A673 (cell line): ENCODE measurements around the gene ADO. TPM values are rescaled to one million over a fixed set of nuclear protein-coding genes. Genes with fewer than 3 reads are reported as not detected.

ENCODE experiments used
- BruUV-seq: library from RNA; stranded (reverse); fragments of 400-500 nt; replicated peaks from 2 replicates; lab custom pipeline; 2021; lab: Mats Ljungman, UMichigan
- CTCF ChIA-PET: fragments of 300-600 bp; sonication (Branson Sonifier 250); formaldehyde crosslinking; loops from one replicate; lab custom pipeline; 2022; ENCODE audit warnings: antibody characterized with exemption; lab: Charles Lee
- POLR2A ChIA-PET: fragments of 300-600 bp; sonication (Branson Sonifier 250); formaldehyde crosslinking; loops from one replicate; lab custom pipeline; 2022; ENCODE audit warnings: antibody characterized with exemption; ENCODE audit not compliant: low non-redundant PET; lab: Charles Lee
- DNase-seq: peaks from one replicate; pipeline ENCODE4 v3.0.0-alpha.2; 2015; ENCODE audit warnings: low spot score
- H3K27ac ChIP-seq: fragments of 200-600 bp; sonication (generic); 2 replicates; pipeline ENCODE4 v1.5.1; 2016; ENCODE audit warnings: mixed run types, low read depth, mild to moderate bottlenecking, mixed read lengths, antibody characterized with exemption, low read length; ENCODE audit not compliant: poor library complexity, severe bottlenecking
- H3K27me3 ChIP-seq: fragments of 200-600 bp; sonication (generic); replicated peaks from 2 replicates; pipeline ENCODE4 v1.6.1; 2017; ENCODE audit warnings: mixed run types, low read depth, mild to moderate bottlenecking, mixed read lengths, antibody characterized with exemption, low read length; ENCODE audit not compliant: insufficient read depth, poor library complexity
- H3K36me3 ChIP-seq: fragments of 200-600 bp; sonication (generic); 2 replicates; pipeline ENCODE4 v1.6.1; 2016; ENCODE audit warnings: mixed run types, mild to moderate bottlenecking, mixed read lengths, antibody characterized with exemption, low read length; ENCODE audit not compliant: insufficient read depth, poor library complexity, severe bottlenecking
- H3K4me1 ChIP-seq: fragments of 200-600 bp; sonication (generic); 2 replicates; pipeline ENCODE4 v1.6.1; 2017; ENCODE audit warnings: mixed run types, mild to moderate bottlenecking, mixed read lengths, antibody characterized with exemption, low read length; ENCODE audit not compliant: insufficient read depth, poor library complexity, severe bottlenecking
- H3K4me3 ChIP-seq: fragments of 200-600 bp; sonication (generic); 2 replicates; pipeline ENCODE4 v1.5.1; 2016; ENCODE audit warnings: low read depth, mixed run types, mild to moderate bottlenecking, mixed read lengths, low read length; ENCODE audit not compliant: poor library complexity, severe bottlenecking
- H3K9me3 ChIP-seq: fragments of 200-600 bp; sonication (generic); 2 replicates; pipeline ENCODE4 v1.6.1; 2016; ENCODE audit warnings: mixed run types, low read depth, mild to moderate bottlenecking, mixed read lengths, antibody characterized with exemption, low read length; ENCODE audit not compliant: poor library complexity, severe bottlenecking
- EZH2 ChIP-seq: fragments of 200-600 bp; sonication (generic); IDR thresholded peaks from 2 replicates; pipeline ENCODE4 v1.6.1; 2017; ENCODE audit warnings: borderline replicate concordance, low read depth, mild to moderate bottlenecking, mixed read lengths, antibody characterized with exemption, low read length; ENCODE audit not compliant: poor library complexity, severe bottlenecking
- intact Hi-C: fragments of 100-400 bp; cut with micrococcal nuclease; formaldehyde crosslinking; loops from one replicate; pipeline ENCODE4 v1.10.0; 2022; ENCODE audit not compliant: unreplicated experiment
- total RNA-seq: library from RNA; stranded (reverse); gene quantifications from 2 replicates; pipeline ENCODE4 v1.2.3, GENCODE V29; 2021
- TF ChIP-seq, protein P1 (sequence below): fragments of 300-800, 200-600 bp; sonication (generic); conservative IDR thresholded peaks from 2 replicates; pipeline ENCODE4 v1.5.1; 2017; ENCODE audit warnings: low read depth, mild to moderate bottlenecking, antibody characterized with exemption, low read length, moderate library complexity, mixed read lengths

ADO gene
- total RNA-seq, 1 experiment from 2014 or later = 38.4 TPM

DNA sequence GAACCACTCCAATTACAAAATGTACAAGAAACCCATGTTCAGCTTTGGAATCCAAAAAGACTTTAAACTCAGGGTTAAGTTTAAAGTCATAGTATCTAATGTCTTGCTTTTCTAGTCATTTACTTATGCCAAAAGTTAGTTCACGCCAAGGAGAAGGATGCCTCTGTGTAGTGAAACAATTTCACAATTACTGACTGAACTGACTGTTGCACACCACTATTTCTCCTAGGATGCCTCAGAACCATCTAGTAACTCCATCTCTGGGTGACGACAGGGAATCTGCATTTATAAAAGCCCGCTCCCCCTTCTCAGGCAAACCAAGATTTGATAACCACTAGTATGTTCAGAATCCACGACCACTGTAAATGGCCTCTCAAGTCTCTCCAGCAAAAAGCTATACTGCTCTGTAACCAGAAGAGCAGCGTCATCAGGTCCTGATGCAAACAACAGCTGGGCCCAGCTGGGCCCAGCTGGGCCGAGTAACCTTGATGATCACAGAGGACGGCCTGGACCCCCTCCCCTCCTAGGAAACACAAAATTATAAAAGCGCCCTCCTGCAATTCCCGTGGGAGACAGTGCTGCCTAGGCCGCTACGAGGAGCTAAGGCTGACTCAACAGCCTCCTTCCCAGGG, 680 bp upstream of the ADO start:
- no peak for DNase-seq
- H3K9me3 ChIP-seq = no peaks in the 10 kb centered on the region
- peak overlapping the region; percentile 95 for H3K27ac ChIP-seq
- H3K4me3 ChIP-seq = peak overlapping the region; percentile 92
- peaks cover 17% of the 10 kb centered on the region for H3K4me1 ChIP-seq
- intact Hi-C loops = no loop called here
- BruUV-seq = TSS peak; percentile 82
- ChIA-PET POLR2A (no interaction called here), CTCF (no interaction called here)
- TF ChIP-seq, protein P1, sequence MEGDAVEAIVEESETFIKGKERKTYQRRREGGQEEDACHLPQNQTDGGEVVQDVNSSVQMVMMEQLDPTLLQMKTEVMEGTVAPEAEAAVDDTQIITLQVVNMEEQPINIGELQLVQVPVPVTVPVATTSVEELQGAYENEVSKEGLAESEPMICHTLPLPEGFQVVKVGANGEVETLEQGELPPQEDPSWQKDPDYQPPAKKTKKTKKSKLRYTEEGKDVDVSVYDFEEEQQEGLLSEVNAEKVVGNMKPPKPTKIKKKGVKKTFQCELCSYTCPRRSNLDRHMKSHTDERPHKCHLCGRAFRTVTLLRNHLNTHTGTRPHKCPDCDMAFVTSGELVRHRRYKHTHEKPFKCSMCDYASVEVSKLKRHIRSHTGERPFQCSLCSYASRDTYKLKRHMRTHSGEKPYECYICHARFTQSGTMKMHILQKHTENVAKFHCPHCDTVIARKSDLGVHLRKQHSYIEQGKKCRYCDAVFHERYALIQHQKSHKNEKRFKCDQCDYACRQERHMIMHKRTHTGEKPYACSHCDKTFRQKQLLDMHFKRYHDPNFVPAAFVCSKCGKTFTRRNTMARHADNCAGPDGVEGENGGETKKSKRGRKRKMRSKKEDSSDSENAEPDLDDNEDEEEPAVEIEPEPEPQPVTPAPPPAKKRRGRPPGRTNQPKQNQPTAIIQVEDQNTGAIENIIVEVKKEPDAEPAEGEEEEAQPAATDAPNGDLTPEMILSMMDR = no peak
- no peak for TF ChIP-seq EZH2
- H3K27me3 ChIP-seq = no peaks in the 10 kb centered on the region
- peaks cover 3% of the 10 kb centered on the region for H3K36me3 ChIP-seq

DNA sequence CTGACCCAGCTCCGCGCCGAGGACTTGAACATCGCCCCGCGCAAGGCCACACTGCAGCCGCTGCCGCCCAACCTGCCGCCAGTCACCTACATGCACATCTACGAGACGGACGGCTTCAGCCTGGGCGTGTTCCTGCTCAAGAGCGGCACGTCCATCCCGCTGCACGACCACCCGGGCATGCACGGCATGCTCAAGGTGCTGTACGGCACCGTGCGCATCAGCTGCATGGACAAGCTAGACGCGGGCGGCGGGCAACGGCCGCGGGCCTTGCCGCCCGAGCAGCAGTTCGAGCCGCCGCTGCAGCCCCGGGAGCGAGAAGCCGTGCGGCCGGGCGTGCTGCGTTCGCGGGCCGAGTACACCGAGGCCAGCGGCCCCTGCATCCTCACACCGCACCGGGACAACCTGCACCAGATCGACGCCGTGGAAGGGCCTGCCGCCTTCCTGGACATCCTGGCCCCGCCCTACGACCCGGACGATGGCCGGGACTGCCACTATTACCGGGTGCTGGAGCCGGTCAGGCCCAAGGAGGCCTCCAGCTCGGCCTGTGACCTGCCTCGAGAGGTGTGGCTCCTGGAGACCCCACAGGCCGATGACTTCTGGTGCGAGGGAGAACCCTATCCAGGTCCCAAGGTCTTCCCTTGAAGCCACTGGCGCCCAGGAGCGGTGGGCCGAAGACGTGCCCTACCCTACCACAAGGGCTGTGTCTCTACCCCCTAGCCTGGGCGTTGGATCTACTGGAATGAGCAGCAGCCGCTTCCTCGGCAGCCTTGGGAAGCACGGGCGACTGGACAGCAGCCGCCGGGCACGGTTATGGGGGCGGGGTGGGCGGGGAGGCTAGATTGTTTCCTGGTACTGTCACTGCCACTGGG, 945 bp downstream of the ADO start:
- H3K27me3 ChIP-seq = no peaks in the 10 kb centered on the region
- no peaks in the 10 kb centered on the region for H3K9me3 ChIP-seq
- H3K4me3 ChIP-seq = peak overlapping the region; percentile 92
- BruUV-seq = no TSS peak
- peaks cover 28% of the 10 kb centered on the region for H3K4me1 ChIP-seq
- ChIA-PET CTCF (interaction anchor here (1.1 kb wide), 1 partner anchor 195 kb away, joined by 3 read pairs; no protein-coding TSS in a partner anchor), POLR2A (no interaction called here)
- intact Hi-C loops = no loop called here
- peaks cover 4% of the 10 kb centered on the region for H3K36me3 ChIP-seq
- TF ChIP-seq, protein P1 = no peak
- TF ChIP-seq EZH2 = no peak
- H3K27ac ChIP-seq = peak overlapping the region; percentile 95
- no peak for DNase-seq

- intact Hi-C loops = no loop called here
- TSS peak; percentile 65 for BruUV-seq
- H3K27me3 ChIP-seq = no peaks in the 10 kb centered on the region
- H3K9me3 ChIP-seq = no peaks in the 10 kb centered on the region
- peaks cover 32% of the 10 kb centered on the region for H3K4me1 ChIP-seq
- ChIA-PET POLR2A (no interaction called here), CTCF (interaction anchor here (1.1 kb wide), 1 partner anchor 196 kb away, joined by 3 read pairs; no protein-coding TSS in a partner anchor)
- peaks cover 4% of the 10 kb centered on the region for H3K36me3 ChIP-seq
- no peak for DNase-seq
- TF ChIP-seq, protein P1 = no peak
- no peak for TF ChIP-seq EZH2
- H3K4me3 ChIP-seq = peak overlapping the region; percentile 92
- peak overlapping the region; percentile 43 for H3K27ac ChIP-seq
Measured at GRCh38 chr10:62806251-62806650, 1.7 kb downstream of the ADO start.
